HL-60 (cell line): ENCODE results near the gene ITPK1.

Experiments used
- CTCF ChIP-seq: IDR thresholded peaks from one replicate; pipeline ENCODE4 v1.5.1; 2011; ENCODE audit warnings: low read length, control low read depth, inconsistent platforms; ENCODE audit not compliant: insufficient read depth
- POLR2AphosphoS5 ChIP-seq: IDR thresholded peaks from 2 replicates; pipeline ENCODE4 v1.6.1; 2012; ENCODE audit warnings: low read depth

- no peak for TF ChIP-seq CTCF
- TF ChIP-seq POLR2AphosphoS5, result no peak
Observed at GRCh38 chr14:93085911-93086310, 29.8 kb downstream of the ITPK1 start.
